T-helper 2 cell treated with Interferon-gamma antibody and Interleukin-4, amounts not matched to agents 5 μg/mL and 100 μg/mL, for 36 hours (primary cell): ENCODE data around the gene CYFIP2.

Source experiments
- DNase-seq: peaks from one replicate; pipeline ENCODE4 v3.0.0; 2021; ENCODE audit warnings: low spot score
- H3K27ac Mint-ChIP-seq: one replicate; pipeline ENCODE4 v1.8.0; 2021; ENCODE audit warnings: mild to moderate bottlenecking, mixed read lengths
- H3K27me3 Mint-ChIP-seq: one replicate; pipeline ENCODE4 v1.8.0; 2021; ENCODE audit warnings: low read depth, mixed read lengths
- H3K36me3 Mint-ChIP-seq: one replicate; pipeline ENCODE4 v1.8.0; 2021; ENCODE audit warnings: low read depth, mixed read lengths
- H3K4me1 Mint-ChIP-seq: one replicate; pipeline ENCODE4 v1.8.0; 2021; ENCODE audit warnings: low read depth, mixed read lengths
- H3K4me3 Mint-ChIP-seq: one replicate; pipeline ENCODE4 v1.8.0; 2022; ENCODE audit warnings: mild to moderate bottlenecking, moderate library complexity, mixed read lengths
- H3K9me3 Mint-ChIP-seq: one replicate; pipeline ENCODE4 v1.8.0; 2021; ENCODE audit warnings: mixed read lengths

CYFIP2 gene

DNA sequence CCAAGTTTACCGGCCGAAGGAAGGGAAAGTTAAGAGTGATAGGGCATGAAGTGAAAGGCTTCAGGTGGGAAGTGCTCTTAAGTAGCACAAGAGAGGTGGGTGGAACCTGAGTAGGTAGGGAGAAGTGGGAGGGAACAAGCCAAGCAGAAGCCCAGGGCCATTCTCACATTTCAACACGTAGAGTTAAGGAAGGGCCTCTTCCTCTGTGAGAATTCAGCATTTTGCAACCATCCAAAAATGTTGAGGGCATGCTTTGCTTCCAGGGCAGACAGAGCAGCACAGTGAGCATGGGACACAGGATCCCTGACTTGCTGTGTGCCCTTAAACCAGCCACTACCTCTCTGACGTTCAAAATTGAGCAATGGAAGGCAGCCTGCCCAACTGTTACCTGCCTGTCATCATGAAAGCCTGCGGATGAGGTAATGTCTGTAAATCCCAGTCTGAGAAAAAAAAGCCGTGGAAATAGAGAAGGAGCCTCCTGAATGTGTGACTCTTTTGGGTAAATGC is 3.3 kb downstream of the CYFIP2 start:
- no peak for DNase-seq
- Mint-ChIP-seq H3K36me3 (peaks cover 54% of the 10 kb centered on the region), H3K27me3 (no peaks in the 10 kb centered on the region), H3K9me3 (no peaks in the 10 kb centered on the region), H3K4me1 (peaks cover 74% of the 10 kb centered on the region), H3K27ac (peak overlapping the region; percentile 98), H3K4me3 (peak overlapping the region; percentile 91)

DNA sequence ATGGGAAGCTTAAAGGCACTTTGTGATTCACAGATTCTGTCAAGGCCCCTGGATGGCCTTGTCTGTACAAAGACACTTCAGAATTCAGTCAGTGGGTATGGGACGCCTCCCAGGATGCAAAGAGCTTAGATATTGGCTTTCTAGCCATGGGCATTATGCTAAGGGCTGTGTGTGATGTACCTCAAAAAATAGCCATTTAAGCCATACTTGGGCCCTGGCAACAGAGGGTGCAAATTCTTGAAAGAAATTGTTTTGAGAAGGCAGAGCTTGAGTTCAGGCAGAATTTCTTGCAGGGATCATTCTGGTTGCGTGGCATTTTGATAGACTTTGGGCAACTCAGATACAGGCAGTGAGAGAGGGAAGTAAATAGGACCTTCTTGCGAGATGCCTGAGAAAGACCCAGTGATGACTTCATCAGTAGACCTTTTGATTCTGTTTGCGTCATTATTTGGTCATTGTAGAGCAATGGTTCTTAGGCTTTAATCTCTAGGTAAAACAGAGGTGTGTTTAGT is 3.9 kb downstream of the CYFIP2 start:
- Mint-ChIP-seq H3K27me3 (no peaks in the 10 kb centered on the region), H3K4me3 (peak overlapping the region; percentile 91), H3K4me1 (peaks cover 75% of the 10 kb centered on the region), H3K36me3 (peaks cover 54% of the 10 kb centered on the region), H3K27ac (peak overlapping the region; percentile 98), H3K9me3 (no peaks in the 10 kb centered on the region)
- no peak for DNase-seq

DNA sequence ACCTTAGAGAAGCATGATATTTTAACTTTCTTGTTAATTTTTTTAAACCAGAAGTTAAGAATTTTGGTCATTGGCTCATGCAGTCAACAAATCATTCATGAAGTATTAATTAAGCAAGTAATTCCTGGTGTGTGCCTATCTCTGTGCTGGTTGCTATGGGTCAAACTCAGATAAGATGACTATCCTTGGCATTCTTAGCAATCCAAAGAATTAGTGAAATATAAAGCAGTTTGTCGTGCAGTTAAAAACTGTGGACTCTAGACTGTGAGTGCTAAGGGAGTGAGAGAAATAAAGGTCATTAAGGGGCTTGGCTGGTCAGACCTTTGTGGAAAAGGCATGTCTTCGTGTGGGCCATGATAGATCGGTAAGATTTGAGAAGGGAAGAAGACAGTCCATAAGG is 4.8 kb downstream of the CYFIP2 start:
- H3K27ac Mint-ChIP-seq, result peak overlapping the region; percentile 98
- H3K4me3 Mint-ChIP-seq, result peak overlapping the region; percentile 91
- H3K27me3 Mint-ChIP-seq, result no peaks in the 10 kb centered on the region
- peaks cover 57% of the 10 kb centered on the region for H3K36me3 Mint-ChIP-seq
- H3K9me3 Mint-ChIP-seq, result no peaks in the 10 kb centered on the region
- DNase-seq, result no peak
- peaks cover 72% of the 10 kb centered on the region for H3K4me1 Mint-ChIP-seq

DNA sequence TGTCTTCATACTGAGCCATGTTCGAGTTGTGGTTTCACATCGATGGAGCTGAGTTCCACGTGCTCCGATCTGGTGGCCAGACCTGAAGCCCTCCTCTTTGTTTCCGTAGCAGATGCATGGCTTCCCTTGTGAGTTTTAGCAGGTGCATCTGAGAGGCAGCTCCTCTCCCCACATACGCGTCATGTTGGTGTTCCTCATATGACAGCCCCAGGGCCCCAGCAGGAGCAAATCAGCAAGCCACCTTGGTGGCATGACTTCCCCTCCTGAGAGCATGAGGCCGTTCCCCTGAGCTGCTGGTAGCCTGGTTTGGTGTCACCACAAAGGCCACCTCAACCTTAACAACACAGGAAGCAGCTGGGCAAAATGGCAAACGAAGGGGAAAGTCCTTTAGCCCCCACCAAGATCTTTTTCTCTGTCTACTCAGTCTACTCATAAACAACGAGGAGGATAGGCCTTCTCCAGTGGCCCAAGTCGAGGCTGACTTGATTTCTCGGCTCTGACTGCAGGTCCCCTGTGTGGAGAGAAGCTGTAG is 5.9 kb downstream of the CYFIP2 start:
- Mint-ChIP-seq H3K4me1 (peaks cover 82% of the 10 kb centered on the region), H3K4me3 (peak overlapping the region; percentile 91), H3K36me3 (peaks cover 62% of the 10 kb centered on the region), H3K27me3 (no peaks in the 10 kb centered on the region), H3K27ac (peak overlapping the region; percentile 98), H3K9me3 (no peaks in the 10 kb centered on the region)
- peak; percentile 87 for DNase-seq

DNA sequence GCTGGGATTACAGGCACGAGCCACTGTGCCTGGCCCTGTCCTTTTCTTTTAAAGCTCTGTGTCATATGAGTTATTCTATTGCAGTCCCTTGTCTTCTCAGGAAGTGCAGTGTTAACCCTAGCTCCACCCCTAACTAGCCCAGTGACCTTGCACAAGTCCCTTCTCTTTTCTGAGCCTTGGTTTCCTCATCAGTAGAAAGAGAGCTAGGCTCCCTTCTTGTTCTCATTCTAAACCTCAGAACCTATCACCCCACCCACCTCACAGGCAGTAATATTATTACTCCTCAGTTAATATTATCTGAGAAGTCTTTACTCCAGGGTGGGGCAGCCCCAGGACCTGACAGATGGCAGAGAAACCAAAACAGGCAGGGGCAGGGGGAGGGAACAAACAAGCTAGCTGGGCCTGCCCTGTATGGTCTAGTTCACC is 7.2 kb downstream of the CYFIP2 start:
- H3K4me3 Mint-ChIP-seq, result peak overlapping the region; percentile 82
- H3K27me3 Mint-ChIP-seq, result no peaks in the 10 kb centered on the region
- H3K27ac Mint-ChIP-seq, result peak overlapping the region; percentile 98
- H3K36me3 Mint-ChIP-seq, result peaks cover 57% of the 10 kb centered on the region
- peaks cover 84% of the 10 kb centered on the region for H3K4me1 Mint-ChIP-seq
- peak; percentile 56 for DNase-seq
- H3K9me3 Mint-ChIP-seq, result no peaks in the 10 kb centered on the region

DNA sequence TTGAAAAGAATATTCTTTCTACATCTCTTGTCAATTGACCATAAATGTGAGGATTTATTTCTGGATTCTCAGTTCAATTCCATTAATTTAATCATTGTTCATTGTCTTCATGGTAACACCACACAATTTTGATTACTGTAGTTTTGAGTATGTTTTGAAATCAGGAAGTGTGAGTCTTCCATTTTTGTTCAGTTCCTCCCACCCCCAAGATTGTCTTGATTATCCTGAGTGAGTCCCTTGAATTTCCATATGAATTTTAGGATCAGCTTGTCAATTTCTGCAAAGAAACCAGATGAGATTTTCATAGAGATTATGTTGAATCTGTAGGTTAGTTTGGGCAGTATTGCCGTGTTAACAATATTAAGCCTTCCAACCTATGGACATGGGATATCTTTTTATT is 9.5 kb downstream of the CYFIP2 start:
- H3K27ac Mint-ChIP-seq, result peak overlapping the region; percentile 26
- DNase-seq, result no peak
- H3K9me3 Mint-ChIP-seq, result no peaks in the 10 kb centered on the region
- H3K4me3 Mint-ChIP-seq, result peak overlapping the region; percentile 26
- peaks cover 76% of the 10 kb centered on the region for H3K4me1 Mint-ChIP-seq
- no peaks in the 10 kb centered on the region for H3K27me3 Mint-ChIP-seq
- H3K36me3 Mint-ChIP-seq, result peaks cover 51% of the 10 kb centered on the region

DNA sequence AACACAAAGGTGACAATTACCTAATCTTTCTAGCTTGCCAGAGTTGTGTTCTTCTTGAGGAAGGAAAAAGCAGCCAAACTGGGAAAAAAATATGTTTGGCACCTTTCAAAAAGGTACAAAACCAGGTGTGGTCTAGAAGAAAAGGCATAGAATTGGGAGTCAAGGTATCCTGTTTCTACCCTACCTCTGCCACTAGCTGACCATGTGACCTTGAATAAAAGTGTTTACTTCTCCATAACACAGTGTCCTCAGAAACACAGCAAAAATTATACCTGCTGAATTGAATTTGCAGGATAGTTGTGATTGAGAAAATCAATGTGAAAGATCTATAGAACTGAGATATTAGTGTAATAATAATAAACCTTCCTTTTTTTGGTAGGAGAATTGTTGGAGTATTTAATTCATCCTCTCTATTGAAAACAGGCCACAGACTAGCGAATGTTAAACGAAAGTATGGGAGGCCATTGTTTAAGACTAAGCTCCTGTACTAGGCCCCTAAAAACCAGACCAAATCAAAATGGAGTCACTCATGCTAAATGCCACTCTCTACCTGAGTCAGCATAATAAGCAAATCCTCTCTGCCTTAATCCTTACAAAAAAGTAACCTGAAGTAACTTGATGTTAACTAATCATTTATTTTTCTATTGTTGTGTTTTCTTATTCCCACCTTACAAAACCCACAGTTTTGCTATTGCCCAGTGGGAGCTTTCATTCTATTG is 12.6 kb downstream of the CYFIP2 start:
- DNase-seq, result no peak
- Mint-ChIP-seq H3K36me3 (peaks cover 58% of the 10 kb centered on the region), H3K27me3 (no peaks in the 10 kb centered on the region), H3K27ac (peak overlapping the region; percentile 17), H3K4me3 (no peak overlapping the region), H3K9me3 (peaks cover 15% of the 10 kb centered on the region), H3K4me1 (peaks cover 78% of the 10 kb centered on the region)

DNA sequence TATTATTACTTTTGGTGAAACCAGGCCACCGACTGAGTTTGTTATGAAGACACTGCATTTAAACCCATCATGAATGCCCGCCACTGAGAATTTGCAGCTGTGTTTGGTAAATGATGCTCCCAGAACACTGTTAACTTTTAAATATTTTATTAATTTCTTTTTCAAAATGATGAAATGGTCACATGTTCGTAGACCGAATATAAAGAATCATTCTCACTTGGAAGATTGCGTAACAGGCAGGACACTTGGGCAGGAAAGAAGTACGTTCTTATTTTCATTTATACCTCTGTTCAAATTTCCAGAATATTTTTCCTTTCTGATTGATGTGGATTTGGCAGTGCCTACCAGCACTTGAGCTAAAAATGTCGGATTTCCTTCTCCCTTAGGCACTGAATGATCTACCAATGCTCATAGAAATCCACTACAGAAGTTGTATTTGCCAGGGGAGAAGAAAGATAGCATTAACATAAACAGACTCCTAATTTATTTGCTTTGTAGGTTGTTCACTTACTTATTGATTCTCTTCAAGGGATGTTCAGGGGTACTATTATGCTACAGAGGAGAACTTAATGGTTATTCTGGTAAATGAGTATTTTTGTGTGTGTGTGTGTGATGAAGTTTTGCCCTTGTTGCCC is 13.8 kb downstream of the CYFIP2 start:
- H3K27ac Mint-ChIP-seq, result no peak overlapping the region
- no peak overlapping the region for H3K4me3 Mint-ChIP-seq
- no peak for DNase-seq
- peaks cover 56% of the 10 kb centered on the region for H3K36me3 Mint-ChIP-seq
- peaks cover 75% of the 10 kb centered on the region for H3K4me1 Mint-ChIP-seq
- H3K9me3 Mint-ChIP-seq, result peaks cover 15% of the 10 kb centered on the region
- no peaks in the 10 kb centered on the region for H3K27me3 Mint-ChIP-seq

DNA sequence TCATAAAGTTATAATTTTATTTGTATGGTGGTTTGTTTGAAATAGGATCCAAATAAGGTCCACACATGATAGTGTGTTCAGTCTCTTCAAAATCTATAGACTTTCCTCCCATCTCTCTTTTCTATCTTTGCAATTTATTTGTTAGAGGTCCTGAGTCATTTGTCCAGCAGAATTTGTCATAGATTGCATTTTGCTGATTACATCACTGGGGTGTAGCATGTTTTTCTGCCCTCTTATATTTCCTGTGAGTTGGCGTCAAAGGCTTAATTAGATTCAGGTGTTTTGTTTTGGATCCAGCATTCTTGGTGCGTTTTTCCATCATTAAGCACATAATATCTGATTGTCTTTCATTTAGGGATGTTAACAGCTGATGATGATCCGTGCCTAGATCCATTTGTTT is 15.0 kb downstream of the CYFIP2 start:
- H3K27ac Mint-ChIP-seq, result peak overlapping the region; percentile 74
- peaks cover 15% of the 10 kb centered on the region for H3K9me3 Mint-ChIP-seq
- no peak for DNase-seq
- H3K27me3 Mint-ChIP-seq, result no peaks in the 10 kb centered on the region
- H3K4me3 Mint-ChIP-seq, result peak overlapping the region; percentile 27
- peaks cover 59% of the 10 kb centered on the region for H3K36me3 Mint-ChIP-seq
- H3K4me1 Mint-ChIP-seq, result peaks cover 72% of the 10 kb centered on the region

DNA sequence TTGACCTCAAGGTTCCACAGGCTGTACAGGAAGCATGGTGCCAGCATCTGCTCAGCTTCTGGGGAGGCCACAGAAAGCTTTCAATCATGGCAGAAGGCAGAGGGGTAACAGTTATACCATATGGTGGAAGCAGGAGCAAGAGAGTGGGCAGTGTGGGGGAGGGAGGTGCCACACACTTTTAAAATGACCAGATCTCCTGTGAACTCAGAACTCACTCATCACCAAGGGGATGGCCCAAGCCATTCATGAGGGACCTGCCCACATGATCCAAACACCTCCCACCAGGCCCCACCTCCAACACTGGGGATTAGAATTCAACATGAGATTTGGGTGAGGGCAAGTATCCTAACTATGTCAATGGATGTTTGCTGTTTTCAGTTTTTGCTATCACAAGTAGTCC is 16.2 kb downstream of the CYFIP2 start:
- no peak for DNase-seq
- Mint-ChIP-seq H3K36me3 (peaks cover 56% of the 10 kb centered on the region), H3K9me3 (peaks cover 15% of the 10 kb centered on the region), H3K27ac (peak overlapping the region; percentile 72), H3K4me3 (peak overlapping the region; percentile 21), H3K4me1 (peaks cover 62% of the 10 kb centered on the region), H3K27me3 (no peaks in the 10 kb centered on the region)

DNA sequence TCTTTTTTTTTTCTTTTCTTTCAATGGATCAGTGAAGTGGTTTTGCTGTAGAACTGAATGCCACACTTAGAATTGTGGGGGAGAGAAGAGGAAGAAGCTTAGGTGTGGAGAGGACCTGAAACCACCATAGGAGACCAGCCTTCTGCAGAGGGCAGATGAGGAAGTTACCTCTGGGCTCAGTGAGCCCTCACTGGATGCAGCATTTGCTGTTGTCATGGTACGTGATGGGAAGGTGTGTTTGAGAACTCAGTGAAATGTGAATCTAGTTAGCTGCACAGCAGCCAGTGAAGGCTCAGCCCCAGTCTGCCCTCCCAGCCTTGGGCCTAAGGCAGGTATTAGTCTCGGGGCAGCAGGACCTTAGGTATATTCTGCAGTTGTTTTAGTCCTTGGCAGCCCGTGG is 17.5 kb downstream of the CYFIP2 start:
- Mint-ChIP-seq H3K4me1 (peaks cover 62% of the 10 kb centered on the region), H3K9me3 (peaks cover 15% of the 10 kb centered on the region), H3K4me3 (peak overlapping the region; percentile 35), H3K27me3 (no peaks in the 10 kb centered on the region), H3K36me3 (peaks cover 59% of the 10 kb centered on the region), H3K27ac (peak overlapping the region; percentile 76)
- no peak for DNase-seq

DNA sequence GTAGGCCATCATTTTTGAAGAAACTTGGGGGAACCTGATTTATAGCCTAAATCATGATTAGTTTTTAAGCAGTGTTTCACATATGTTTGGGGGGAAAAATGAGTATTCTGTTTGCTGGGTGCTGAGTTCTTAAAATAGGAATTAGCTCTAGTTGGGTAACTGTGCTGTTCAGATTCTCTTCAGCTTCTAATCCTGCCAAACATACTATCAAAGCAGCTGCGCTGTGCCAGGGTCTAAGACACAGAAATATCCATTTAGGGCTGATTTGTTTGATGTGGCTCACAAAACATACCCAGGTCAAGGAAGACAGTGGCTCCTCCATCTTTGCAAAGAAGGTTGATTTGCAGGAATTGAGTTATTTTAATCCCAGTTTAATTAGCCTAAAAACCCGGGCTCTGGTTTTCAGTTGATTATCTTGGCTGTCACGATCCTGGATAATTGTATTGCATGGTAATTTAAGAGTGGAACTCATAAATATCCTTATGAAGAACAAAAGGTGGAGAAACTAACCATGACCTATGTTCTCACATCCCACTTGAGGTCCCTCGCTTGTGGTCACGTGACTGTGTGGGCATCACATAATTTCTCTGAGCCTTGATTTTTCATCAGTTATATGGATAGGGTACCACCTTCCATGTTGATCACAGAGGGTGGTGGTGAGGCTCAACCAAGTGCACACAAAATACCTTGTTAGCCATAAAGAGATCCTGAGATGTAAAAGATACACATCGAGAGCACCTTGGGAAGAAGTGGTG is 18.7 kb downstream of the CYFIP2 start:
- Mint-ChIP-seq H3K4me3 (no peak overlapping the region), H3K4me1 (peaks cover 63% of the 10 kb centered on the region), H3K9me3 (peaks cover 15% of the 10 kb centered on the region), H3K36me3 (peaks cover 59% of the 10 kb centered on the region), H3K27me3 (no peaks in the 10 kb centered on the region), H3K27ac (no peak overlapping the region)
- no peak for DNase-seq

DNA sequence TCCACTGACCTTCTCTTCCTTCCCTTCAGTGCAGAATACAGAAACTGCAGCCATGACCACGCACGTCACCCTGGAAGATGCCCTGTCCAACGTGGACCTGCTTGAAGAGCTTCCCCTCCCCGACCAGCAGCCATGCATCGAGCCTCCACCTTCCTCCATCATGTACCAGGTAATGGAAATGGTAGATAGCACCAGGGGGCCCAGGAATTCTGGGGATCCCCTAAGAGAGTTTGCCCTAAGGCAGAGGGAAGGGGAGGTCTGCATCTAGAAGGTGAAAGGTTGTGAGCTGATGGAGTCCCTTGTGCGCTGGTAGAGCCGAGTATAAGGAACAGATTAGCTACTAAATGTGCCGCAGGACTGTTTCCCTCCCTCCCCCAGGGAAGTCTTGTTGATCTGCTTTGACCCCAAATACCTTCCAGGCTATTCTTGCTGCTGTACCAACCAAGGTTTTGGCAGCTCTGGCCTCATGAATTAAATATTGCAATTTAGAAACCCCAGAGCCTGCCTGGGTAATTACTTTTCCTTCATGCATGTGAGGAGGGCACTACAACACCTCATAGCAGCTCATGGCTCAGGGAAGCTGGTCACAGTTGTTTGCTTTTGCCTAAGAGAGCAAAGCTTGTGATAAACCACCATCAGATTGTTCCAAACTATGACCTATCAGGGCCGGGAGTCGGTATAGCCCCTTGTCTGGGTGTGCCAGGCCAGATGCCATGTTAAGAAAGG is 19.6 kb downstream of the CYFIP2 start:
- Mint-ChIP-seq H3K9me3 (peaks cover 15% of the 10 kb centered on the region), H3K4me3 (no peak overlapping the region), H3K36me3 (peaks cover 60% of the 10 kb centered on the region), H3K27me3 (no peaks in the 10 kb centered on the region), H3K27ac (no peak overlapping the region), H3K4me1 (peaks cover 63% of the 10 kb centered on the region)
- no peak for DNase-seq
